ENCODE results near the gene WDR5B.
"Not testable (repeated sequence)": the region's sequence is repeated elsewhere in the genome, so short reads cannot be mapped to it uniquely, and the experiment has no call there.

The WDR5B gene

DNA sequence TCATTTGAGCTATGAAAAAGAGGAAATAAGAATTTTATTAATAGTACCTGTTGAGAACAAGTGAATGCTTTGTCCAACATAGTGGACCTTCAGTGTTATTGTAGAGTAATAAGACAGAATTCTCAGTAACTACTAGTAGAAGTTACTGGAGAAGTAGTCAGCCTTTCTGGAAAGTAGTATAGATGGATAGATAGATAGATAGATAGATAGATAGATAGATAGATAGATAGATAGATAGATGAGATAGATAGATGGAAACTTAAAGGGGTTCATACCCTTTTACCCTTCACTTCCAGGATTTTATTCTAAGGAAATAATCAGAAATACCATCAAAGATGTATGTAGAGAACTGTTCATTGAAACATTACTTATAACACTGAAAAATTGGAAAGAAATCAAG is 26.7 kb downstream of the WDR5B start:
- Histone ChIP-seq H3K27ac (no peak overlapping the region), H3K9me3 (ENCODE audit: low read depth, low read length) (no peaks in the 10 kb centered on the region), H3K9ac (ENCODE audit: insufficient read length) (no peak overlapping the region), H3K4me3 (no peak overlapping the region), H3K36me3 (ENCODE audit: insufficient read depth, low read length) (peaks cover 32% of the 10 kb centered on the region)
- TF ChIP-seq POLR2AphosphoS5 (IDR thresholded peaks at IDR 0.05; ENCODE audit: borderline replicate concordance, low read depth, low read length) = no peak
- TF ChIP-seq EZH2 (IDR thresholded peaks at IDR 0.05) = no peak
- no peak for TF ChIP-seq FOXP2 (optimal IDR thresholded peaks at IDR 0.05; ENCODE audit: control extremely low read depth, extremely low read length, insufficient read depth)
- no peak for DNase-seq (ENCODE audit: low read depth, low spot score)

DNA sequence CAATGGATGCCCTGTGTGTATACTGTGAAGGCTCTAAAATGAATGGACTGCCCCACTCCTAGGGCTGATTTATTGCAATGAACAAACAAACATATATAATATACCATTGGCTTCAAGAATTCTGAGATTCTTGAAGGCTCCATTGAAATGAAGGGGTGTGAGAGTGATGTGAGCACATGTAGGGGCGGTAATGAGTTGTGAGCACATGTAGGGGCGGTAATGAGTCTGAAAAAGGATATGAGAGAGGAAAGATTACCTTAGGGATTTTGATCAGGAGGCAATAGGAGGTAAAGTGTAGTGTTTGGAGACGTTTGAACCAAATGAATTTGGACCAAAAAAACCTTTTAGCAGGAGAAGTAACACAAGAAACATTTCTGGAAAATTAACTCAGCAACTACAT is 28.2 kb downstream of the WDR5B start:
- H3K27ac ChIP-seq = no peak overlapping the region
- H3K36me3 ChIP-seq (ENCODE audit: insufficient read depth, low read length) = peaks cover 20% of the 10 kb centered on the region; the same call in 1 of the 2 replicates
- TF ChIP-seq EZH2 (IDR thresholded peaks at IDR 0.05) (no peak), POLR2AphosphoS5 (IDR thresholded peaks at IDR 0.05; ENCODE audit: borderline replicate concordance, low read depth, low read length) (no peak), FOXP2 (optimal IDR thresholded peaks at IDR 0.05; ENCODE audit: control extremely low read depth, extremely low read length, insufficient read depth) (no peak)
- H3K4me3 ChIP-seq = no peak overlapping the region
- no peak for DNase-seq (ENCODE audit: low read depth, low spot score)
- no peaks in the 10 kb centered on the region for H3K9me3 ChIP-seq (ENCODE audit: low read depth, low read length)
- H3K9ac ChIP-seq (ENCODE audit: insufficient read length) = no peak overlapping the region

DNA sequence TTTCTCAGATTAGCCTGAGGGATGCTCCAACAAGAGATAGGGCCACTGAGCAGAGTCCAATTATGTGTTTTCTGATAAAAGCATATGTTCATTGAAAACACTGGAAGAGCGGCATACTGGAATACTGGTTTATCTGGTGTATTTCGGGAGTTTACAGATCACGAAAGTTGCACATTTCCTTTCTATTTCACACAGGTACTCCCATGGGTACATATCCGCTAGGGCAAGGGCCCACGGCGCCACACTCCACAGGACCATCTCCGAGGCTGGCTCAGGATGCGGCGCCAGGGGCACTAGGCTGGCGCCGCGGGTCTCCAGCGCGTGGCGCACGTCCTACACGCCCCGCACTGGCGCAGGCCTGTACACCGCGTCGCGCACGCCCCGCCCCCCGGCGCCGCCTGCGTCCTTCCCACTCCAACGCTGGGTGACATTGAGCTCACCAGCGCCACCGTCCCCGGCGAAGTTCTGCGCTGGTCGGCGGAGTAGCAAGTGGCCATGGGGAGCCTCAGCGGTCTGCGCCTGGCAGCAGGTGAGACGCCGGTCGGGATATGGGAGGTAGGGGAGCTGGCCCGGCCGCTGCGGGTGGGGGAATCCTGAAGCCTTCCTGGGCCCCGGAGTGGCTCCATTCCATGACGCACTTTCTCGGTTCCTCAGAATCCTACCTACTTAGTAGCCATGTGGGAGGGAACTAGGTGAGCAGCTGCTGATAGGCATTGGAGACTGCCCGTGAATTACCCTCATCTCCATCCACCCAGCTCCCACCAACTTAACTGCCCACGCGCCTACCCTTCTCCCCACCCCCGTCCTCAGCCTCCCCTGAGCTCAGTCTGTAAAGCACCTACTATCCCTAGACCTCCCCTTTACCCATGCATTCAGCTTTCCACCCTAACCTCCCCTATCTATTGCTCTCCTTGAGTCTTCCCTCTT is 31.8 kb downstream of the WDR5B start, which contains the start of gene FAM162A:
Gene FAM162A (plus strand): TSS at position 412 of the 927 bp plus-strand sequence. CDS start 84 bp downstream, at position 496.
- H3K36me3 ChIP-seq (ENCODE audit: insufficient read depth, low read length) = peaks cover 20% of the 10 kb centered on the region; the same call in 1 of the 2 replicates

GRCh38 chr3:122382888-122383666 is 32.8 kb downstream of the WDR5B start, which contains the start of gene MIX23:
TSS of gene MIX23 (minus strand) at chr3:122383231. CDS start at chr3:122383224, 7 bp downstream.
- no peak for DNase-seq (ENCODE audit: low read depth, low spot score)
- peak within 1 kb of the TSS; percentile 60; the same call in 1 of the 2 replicates for H3K27ac ChIP-seq
- peak within 1 kb of the TSS; percentile 92 for H3K4me3 ChIP-seq
- H3K9ac ChIP-seq (ENCODE audit: insufficient read length) = peak within 1 kb of the TSS; percentile 94
- H3K9me3 ChIP-seq (ENCODE audit: low read depth, low read length) = no peaks in the 10 kb centered on the region
- TF ChIP-seq FOXP2 (optimal IDR thresholded peaks at IDR 0.05; ENCODE audit: control extremely low read depth, extremely low read length, insufficient read depth) (no peak), POLR2AphosphoS5 (IDR thresholded peaks at IDR 0.05; ENCODE audit: borderline replicate concordance, low read depth, low read length) (peak; percentile 83), EZH2 (IDR thresholded peaks at IDR 0.05) (no peak)
- H3K36me3 ChIP-seq (ENCODE audit: insufficient read depth, low read length) = peaks cover 20% of the 10 kb centered on the region; the same call in 1 of the 2 replicates

More for the DNA sequence above, 31.8 kb downstream of the WDR5B start, which contains the start of gene FAM162A:
- H3K27ac ChIP-seq = peak within 1 kb of the TSS; percentile 60; the same call in 1 of the 2 replicates
- no peaks in the 10 kb centered on the region for H3K9me3 ChIP-seq (ENCODE audit: low read depth, low read length)
- TF ChIP-seq EZH2 (IDR thresholded peaks at IDR 0.05) (no peak), FOXP2 (optimal IDR thresholded peaks at IDR 0.05; ENCODE audit: control extremely low read depth, extremely low read length, insufficient read depth) (no peak), POLR2AphosphoS5 (IDR thresholded peaks at IDR 0.05; ENCODE audit: borderline replicate concordance, low read depth, low read length) (peak; percentile 94)
- peak within 1 kb of the TSS; percentile 92 for H3K4me3 ChIP-seq
- DNase-seq (ENCODE audit: low read depth, low spot score) = no peak
- H3K9ac ChIP-seq (ENCODE audit: insufficient read length) = peak within 1 kb of the TSS; percentile 94

- peak overlapping the region; percentile 33; the same call in 1 of the 2 replicates for H3K27ac ChIP-seq
- no peaks in the 10 kb centered on the region for H3K36me3 ChIP-seq (ENCODE audit: insufficient read depth, low read length)
- H3K9ac ChIP-seq (ENCODE audit: insufficient read length) = no peak overlapping the region
- no peak for DNase-seq (ENCODE audit: low read depth, low spot score)
- H3K4me3 ChIP-seq = no peak overlapping the region
- TF ChIP-seq EZH2 (IDR thresholded peaks at IDR 0.05) (no peak), FOXP2 (optimal IDR thresholded peaks at IDR 0.05; ENCODE audit: control extremely low read depth, extremely low read length, insufficient read depth) (no peak), POLR2AphosphoS5 (IDR thresholded peaks at IDR 0.05; ENCODE audit: borderline replicate concordance, low read depth, low read length) (no peak)
- no peaks in the 10 kb centered on the region for H3K9me3 ChIP-seq (ENCODE audit: low read depth, low read length)
These were observed 37.9 kb downstream of the WDR5B start for GRCh38 chr3:122377975-122378374.

- no peak for DNase-seq (ENCODE audit: low read depth, low spot score)
- Histone ChIP-seq H3K36me3 (ENCODE audit: insufficient read depth, low read length) (peaks cover 20% of the 10 kb centered on the region), H3K27ac (no peak overlapping the region), H3K4me3 (no peak overlapping the region), H3K9ac (ENCODE audit: insufficient read length) (no peak overlapping the region), H3K9me3 (ENCODE audit: low read depth, low read length) (no peaks in the 10 kb centered on the region)
- TF ChIP-seq FOXP2 (optimal IDR thresholded peaks at IDR 0.05; ENCODE audit: control extremely low read depth, extremely low read length, insufficient read depth) (no peak), POLR2AphosphoS5 (IDR thresholded peaks at IDR 0.05; ENCODE audit: borderline replicate concordance, low read depth, low read length) (no peak)
These were observed 41.8 kb downstream of the WDR5B start for GRCh38 chr3:122374034-122374433.

GRCh38 chr3:122366379-122366749 is 49.5 kb downstream of the WDR5B start:
- Histone ChIP-seq H3K9me3 (ENCODE audit: low read depth, low read length) (no peaks in the 10 kb centered on the region), H3K4me3 (no peak overlapping the region), H3K36me3 (ENCODE audit: insufficient read depth, low read length) (peaks cover 68% of the 10 kb centered on the region), H3K9ac (ENCODE audit: insufficient read length) (no peak overlapping the region), H3K27ac (no peak overlapping the region)
- TF ChIP-seq POLR2AphosphoS5 (IDR thresholded peaks at IDR 0.05; ENCODE audit: borderline replicate concordance, low read depth, low read length) (no peak), EZH2 (IDR thresholded peaks at IDR 0.05) (no peak), FOXP2 (optimal IDR thresholded peaks at IDR 0.05; ENCODE audit: control extremely low read depth, extremely low read length, insufficient read depth) (no peak)
- DNase-seq (ENCODE audit: low read depth, low spot score) = no peak

DNA sequence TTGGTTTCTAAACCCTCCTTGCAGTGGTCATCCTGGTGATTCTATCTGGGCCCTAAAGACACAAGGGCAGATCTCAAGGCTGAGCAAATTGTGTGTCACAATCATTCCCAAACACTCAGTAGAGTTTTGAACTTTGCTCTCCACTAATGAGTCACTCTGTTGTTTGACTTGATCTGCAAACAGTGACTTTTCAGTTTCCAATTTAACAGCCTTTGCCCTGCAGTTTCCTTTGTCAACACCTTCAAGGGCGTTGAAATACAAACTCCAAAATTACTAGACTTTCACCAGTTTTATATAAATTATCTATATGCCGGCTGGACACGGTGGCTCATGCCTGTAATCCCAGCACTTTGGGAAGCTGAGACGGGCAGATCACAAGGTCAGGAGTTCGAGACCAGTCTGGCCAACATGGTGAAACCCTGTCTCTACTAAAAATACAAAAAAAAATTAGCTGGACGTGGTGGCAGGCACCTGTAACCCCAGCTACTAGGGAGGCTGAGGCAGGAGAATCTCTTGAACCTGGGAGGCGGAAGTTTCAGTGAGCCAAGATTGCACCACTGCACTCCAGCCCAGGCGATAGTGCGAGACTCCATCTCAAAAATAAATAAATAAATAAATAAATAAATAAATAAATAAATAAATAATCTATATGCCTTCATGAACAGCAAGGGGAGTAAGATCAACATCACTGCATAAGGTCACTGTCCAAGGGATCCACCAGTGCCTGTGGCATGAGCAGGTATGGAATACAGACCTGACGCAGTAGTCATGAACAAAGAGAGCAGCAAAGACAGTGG is 50.1 kb downstream of the WDR5B start:
- DNase-seq (ENCODE audit: low read depth, low spot score); H3K9me3 ChIP-seq (ENCODE audit: low read depth, low read length); H3K4me3 ChIP-seq; H3K9ac ChIP-seq (ENCODE audit: insufficient read length); H3K27ac ChIP-seq: not testable (repeated sequence)
- H3K36me3 ChIP-seq (ENCODE audit: insufficient read depth, low read length) = peaks cover 63% of the 10 kb centered on the region
